ENCODE results near the gene ODAM.

DNA sequence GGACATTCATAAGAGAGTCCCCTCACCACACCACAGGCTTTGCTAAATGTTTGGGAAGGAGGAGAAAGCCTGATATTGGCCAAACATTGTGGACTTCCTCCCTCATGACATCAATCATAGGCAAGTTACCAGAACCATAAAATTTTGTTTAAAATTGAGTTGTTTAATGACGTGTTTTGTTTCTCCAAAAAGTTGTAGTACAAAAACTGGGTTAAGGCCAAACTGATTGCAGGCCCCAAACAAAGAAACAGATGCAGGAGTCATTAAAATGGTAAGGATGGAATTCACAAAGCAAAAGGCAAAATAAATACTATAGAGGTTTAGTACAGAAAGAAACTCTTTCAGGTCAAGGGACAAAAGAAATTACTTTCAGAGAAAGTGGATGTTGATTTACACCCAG is 3.9 kb upstream of the ODAM start:
- TF ChIP-seq, protein P1, sequence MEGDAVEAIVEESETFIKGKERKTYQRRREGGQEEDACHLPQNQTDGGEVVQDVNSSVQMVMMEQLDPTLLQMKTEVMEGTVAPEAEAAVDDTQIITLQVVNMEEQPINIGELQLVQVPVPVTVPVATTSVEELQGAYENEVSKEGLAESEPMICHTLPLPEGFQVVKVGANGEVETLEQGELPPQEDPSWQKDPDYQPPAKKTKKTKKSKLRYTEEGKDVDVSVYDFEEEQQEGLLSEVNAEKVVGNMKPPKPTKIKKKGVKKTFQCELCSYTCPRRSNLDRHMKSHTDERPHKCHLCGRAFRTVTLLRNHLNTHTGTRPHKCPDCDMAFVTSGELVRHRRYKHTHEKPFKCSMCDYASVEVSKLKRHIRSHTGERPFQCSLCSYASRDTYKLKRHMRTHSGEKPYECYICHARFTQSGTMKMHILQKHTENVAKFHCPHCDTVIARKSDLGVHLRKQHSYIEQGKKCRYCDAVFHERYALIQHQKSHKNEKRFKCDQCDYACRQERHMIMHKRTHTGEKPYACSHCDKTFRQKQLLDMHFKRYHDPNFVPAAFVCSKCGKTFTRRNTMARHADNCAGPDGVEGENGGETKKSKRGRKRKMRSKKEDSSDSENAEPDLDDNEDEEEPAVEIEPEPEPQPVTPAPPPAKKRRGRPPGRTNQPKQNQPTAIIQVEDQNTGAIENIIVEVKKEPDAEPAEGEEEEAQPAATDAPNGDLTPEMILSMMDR (IDR thresholded peaks at IDR 0.05): no peak
- no peak for TF ChIP-seq POLR2A (IDR thresholded peaks at IDR 0.05)

All from right lobe of liver (tissue), 4 donors.